Tibial nerve (tissue), 4 donors: ENCODE data around the gene HEPH.
"Not testable (repeated sequence)": the region's sequence is repeated elsewhere in the genome, so short reads cannot be mapped to it uniquely, and the experiment has no call there.

Source experiments
- EP300 ChIP-seq, 2 donors: sonication (generic); formaldehyde crosslinking; IDR thresholded peaks; one replicate each; pipeline ENCODE4 v1.6.1; 2017; ENCODE audit warnings: antibody characterized with exemption in 2 of 2, mild to moderate bottlenecking in 1 of 2
- POLR2A ChIP-seq, 2 donors: fragments of 450-650 bp; IDR thresholded peaks; one replicate each; pipeline ENCODE4 v1.6.1; 2017; ENCODE audit warnings: antibody characterized with exemption in 2 of 2, mild to moderate bottlenecking in 2 of 2, moderate library complexity in 2 of 2
- TF ChIP-seq, protein P1 (sequence below), 5 experiments: fragments of 200-600 bp in 3 of 5; fragments of 450-650 bp in 2 of 5; sonication (generic) in 3 of 5; IDR thresholded peaks; one replicate each; pipeline ENCODE4 v1.5.1; 2016 to 2019; ENCODE audit warnings: antibody characterized with exemption in 5 of 5, mild to moderate bottlenecking in 3 of 5, moderate library complexity in 2 of 5

DNA sequence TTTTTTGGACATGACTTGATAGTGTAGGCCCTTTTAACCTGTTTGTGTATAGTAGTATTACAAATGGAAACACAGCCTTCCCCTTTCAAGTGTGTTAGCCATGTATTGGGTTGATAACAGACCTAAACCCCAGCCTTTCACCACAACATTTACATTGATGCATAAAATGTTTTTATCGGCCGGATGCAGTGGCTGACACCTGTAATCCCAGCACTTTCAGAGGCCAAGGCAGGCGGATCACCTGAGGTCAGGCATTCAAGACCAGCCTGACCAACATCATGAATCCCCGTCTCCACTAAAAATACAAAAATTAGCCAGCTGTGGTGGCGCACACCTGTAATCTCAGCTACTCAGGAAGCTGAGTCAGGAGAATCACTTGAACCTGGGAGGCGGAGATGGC is 45.3 kb upstream of the HEPH start:
- TF ChIP-seq, protein P1, sequence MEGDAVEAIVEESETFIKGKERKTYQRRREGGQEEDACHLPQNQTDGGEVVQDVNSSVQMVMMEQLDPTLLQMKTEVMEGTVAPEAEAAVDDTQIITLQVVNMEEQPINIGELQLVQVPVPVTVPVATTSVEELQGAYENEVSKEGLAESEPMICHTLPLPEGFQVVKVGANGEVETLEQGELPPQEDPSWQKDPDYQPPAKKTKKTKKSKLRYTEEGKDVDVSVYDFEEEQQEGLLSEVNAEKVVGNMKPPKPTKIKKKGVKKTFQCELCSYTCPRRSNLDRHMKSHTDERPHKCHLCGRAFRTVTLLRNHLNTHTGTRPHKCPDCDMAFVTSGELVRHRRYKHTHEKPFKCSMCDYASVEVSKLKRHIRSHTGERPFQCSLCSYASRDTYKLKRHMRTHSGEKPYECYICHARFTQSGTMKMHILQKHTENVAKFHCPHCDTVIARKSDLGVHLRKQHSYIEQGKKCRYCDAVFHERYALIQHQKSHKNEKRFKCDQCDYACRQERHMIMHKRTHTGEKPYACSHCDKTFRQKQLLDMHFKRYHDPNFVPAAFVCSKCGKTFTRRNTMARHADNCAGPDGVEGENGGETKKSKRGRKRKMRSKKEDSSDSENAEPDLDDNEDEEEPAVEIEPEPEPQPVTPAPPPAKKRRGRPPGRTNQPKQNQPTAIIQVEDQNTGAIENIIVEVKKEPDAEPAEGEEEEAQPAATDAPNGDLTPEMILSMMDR (IDR thresholded peaks at IDR 0.05) = not testable (repeated sequence)
- not testable (repeated sequence) for TF ChIP-seq EP300, POLR2A (IDR thresholded peaks at IDR 0.05)
